GM06990 (cell line): ENCODE results near the gene PTPN14.

ENCODE experiments used
- DNase-seq: peaks from one replicate; pipeline ENCODE4 v3.0.0-alpha.2; 2011; ENCODE audit not compliant: insufficient read length; ENCODE audit errors: extremely low read depth
- H3K27me3 ChIP-seq: replicated peaks from 2 replicates; pipeline ENCODE4 v1.6.0; 2011; ENCODE audit warnings: low read length; ENCODE audit not compliant: control insufficient read depth, insufficient read depth
- H3K36me3 ChIP-seq: 2 replicates; pipeline ENCODE4 v1.5.1; 2011; ENCODE audit warnings: low read length; ENCODE audit not compliant: control insufficient read depth, insufficient read depth
- H3K4me3 ChIP-seq: replicated peaks from 2 replicates; pipeline ENCODE4 v1.5.1; 2011; ENCODE audit warnings: low read depth, mild to moderate bottlenecking, control low read depth, low read length
- TF ChIP-seq, protein P1 (sequence below): IDR thresholded peaks from 2 replicates; pipeline ENCODE4 v1.5.1; 2011; ENCODE audit warnings: low read length, control low read depth, mild to moderate bottlenecking, inconsistent platforms; ENCODE audit not compliant: insufficient read depth, poor library complexity, severe bottlenecking

Gene PTPN14

DNA sequence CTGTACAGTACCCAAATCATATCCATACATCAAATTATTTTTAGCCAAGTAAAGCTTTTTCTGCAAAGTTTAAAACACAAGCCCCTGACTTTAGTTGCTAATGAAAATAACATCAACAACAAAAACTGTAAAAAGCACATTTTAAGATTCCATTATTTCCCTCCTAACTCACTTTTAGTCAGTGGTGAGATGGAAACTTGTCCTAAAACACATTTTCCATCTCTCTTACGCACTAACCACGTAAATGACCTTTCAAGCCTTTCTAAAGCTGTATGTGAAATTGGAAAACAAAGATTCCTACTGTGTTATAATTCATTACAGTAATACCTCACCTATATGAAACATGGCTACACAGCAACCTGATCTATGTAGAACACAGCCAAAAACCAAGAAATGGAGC, 77.5 kb downstream of the PTPN14 start:
- H3K27me3 ChIP-seq, result no peaks in the 10 kb centered on the region; the same call in 1 of the 2 replicates
- H3K4me3 ChIP-seq, result no peak overlapping the region
- no peaks in the 10 kb centered on the region for H3K36me3 ChIP-seq
- TF ChIP-seq, protein P1, sequence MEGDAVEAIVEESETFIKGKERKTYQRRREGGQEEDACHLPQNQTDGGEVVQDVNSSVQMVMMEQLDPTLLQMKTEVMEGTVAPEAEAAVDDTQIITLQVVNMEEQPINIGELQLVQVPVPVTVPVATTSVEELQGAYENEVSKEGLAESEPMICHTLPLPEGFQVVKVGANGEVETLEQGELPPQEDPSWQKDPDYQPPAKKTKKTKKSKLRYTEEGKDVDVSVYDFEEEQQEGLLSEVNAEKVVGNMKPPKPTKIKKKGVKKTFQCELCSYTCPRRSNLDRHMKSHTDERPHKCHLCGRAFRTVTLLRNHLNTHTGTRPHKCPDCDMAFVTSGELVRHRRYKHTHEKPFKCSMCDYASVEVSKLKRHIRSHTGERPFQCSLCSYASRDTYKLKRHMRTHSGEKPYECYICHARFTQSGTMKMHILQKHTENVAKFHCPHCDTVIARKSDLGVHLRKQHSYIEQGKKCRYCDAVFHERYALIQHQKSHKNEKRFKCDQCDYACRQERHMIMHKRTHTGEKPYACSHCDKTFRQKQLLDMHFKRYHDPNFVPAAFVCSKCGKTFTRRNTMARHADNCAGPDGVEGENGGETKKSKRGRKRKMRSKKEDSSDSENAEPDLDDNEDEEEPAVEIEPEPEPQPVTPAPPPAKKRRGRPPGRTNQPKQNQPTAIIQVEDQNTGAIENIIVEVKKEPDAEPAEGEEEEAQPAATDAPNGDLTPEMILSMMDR, result no peak
- no peak for DNase-seq

GRCh38 chr1:214473387-214473786, 78.0 kb downstream of the PTPN14 start:
- H3K4me3 ChIP-seq, result no peak overlapping the region
- no peaks in the 10 kb centered on the region for H3K36me3 ChIP-seq
- TF ChIP-seq, protein P1, result no peak
- no peak for DNase-seq
- H3K27me3 ChIP-seq, result no peaks in the 10 kb centered on the region; the same call in 1 of the 2 replicates

DNA sequence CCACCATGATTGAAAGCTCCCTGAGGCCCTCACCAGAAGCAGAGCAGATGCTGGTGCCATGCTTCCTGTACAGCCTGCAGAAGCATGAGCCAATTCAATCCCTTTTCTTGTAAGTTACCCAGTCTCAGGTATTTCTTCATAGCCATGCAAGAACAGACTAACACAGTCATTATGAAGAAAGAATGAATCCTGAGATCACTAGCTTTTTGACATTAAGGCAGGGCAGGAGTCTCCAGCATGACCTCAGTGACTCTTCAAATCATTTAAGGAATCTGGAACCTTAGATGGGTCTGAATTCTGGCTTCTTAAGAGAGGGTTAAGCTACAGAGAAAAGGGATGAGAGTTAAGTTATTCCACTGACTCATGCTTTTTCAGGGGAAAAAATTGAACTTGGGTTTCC, 79.0 kb downstream of the PTPN14 start:
- no peak overlapping the region for H3K4me3 ChIP-seq
- TF ChIP-seq, protein P1, result no peak
- no peaks in the 10 kb centered on the region for H3K36me3 ChIP-seq
- DNase-seq, result no peak
- H3K27me3 ChIP-seq, result no peaks in the 10 kb centered on the region; the same call in 1 of the 2 replicates

- Histone ChIP-seq H3K27me3 (no peaks in the 10 kb centered on the region; the same call in 1 of the 2 replicates), H3K4me3 (no peak overlapping the region), H3K36me3 (no peaks in the 10 kb centered on the region)
- no peak for DNase-seq
- TF ChIP-seq, protein P1, result no peak
Observed at GRCh38 chr1:214471458-214471857, 79.9 kb downstream of the PTPN14 start.

DNA sequence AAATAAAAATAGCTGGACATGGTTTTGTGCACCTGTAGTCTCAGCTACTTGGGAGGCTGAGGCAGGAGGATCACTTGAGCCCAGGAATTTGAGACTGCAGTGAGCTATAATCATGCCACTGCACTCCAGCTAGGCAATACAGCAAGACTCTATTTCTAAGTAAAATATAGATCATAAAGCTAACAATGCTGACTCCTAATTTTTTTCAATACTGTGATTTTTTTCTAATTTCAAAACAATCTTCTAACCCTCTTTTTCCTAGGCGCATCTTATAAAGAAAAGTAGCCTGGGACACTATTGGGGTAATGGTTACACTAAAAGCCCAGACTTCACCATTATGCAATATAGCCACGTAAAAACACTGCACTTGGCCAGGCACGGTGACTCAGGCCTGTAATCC, 81.3 kb downstream of the PTPN14 start:
- DNase-seq, result no peak

More for the DNA sequence above, 81.3 kb downstream of the PTPN14 start:
- no peaks in the 10 kb centered on the region for H3K27me3 ChIP-seq
- TF ChIP-seq, protein P1, result no peak
- H3K4me3 ChIP-seq, result no peak overlapping the region
- no peaks in the 10 kb centered on the region for H3K36me3 ChIP-seq
